Measurements from ENCODE around the gene PAK4. TPM values are rescaled to one million over a fixed set of nuclear protein-coding genes. Genes with fewer than 3 reads are reported as not detected.

PAK4 gene
- total and polyA plus RNA-seq, 10 of the 15 experiments (the other 5 are each of a cell fraction or from before 2014, with no cell fraction given), result 0.08 to 19.3 (median 5.9) TPM

GRCh38 chr19:39130337-39131254 lies 5.0 kb downstream of the PAK4 start:
- Histone ChIP-seq H3K79me2 (ENCODE audit: control insufficient read depth, insufficient read depth, low read length) (peaks cover 11% of the 10 kb centered on the region), H3K4me1 (ENCODE audit: control insufficient read depth, insufficient read depth, low read length) (peaks cover 15% of the 10 kb centered on the region), H3K36me3 (ENCODE audit: control insufficient read depth in 2 of 2, insufficient read depth in 2 of 2, low read length in 1 of 2) (no peaks in the 10 kb centered on the region), H3K27ac (ENCODE audit: control insufficient read depth, insufficient read depth) (0 out of 2 replicates have a peak overlapping the region, but pooled peaks have one; percentile 11), H3K9me3 (replicated peaks; ENCODE audit: control insufficient read depth, insufficient read depth, low read length) (no peaks in the 10 kb centered on the region), H2AFZ (ENCODE audit: control insufficient read depth, low read depth, low read length) (no peak overlapping the region), H4K20me1 (ENCODE audit: control insufficient read depth, insufficient read depth) (no peaks in the 10 kb centered on the region), H3K27me3 (replicated peaks in 1 of 2; ENCODE audit: control insufficient read depth in 2 of 2, insufficient read depth in 2 of 2, low read length in 1 of 2) (no peaks in the 10 kb centered on the region), H3K9ac (ENCODE audit: control insufficient read depth, insufficient read depth, low read length) (peak overlapping the region; percentile 40), H3K4me2 (ENCODE audit: control insufficient read depth, insufficient read depth) (peak overlapping the region; percentile 40), H3K4me3 (no peak overlapping the region)
- DNase-seq (ENCODE audit: low read depth, low spot score) (no peak), ATAC-seq (peak; percentile 53), FAIRE-seq (no peak)
- CTCF ChIA-PET, result interaction anchor here (1.0 kb wide), 1 partner anchor 201 kb away, joined by 3 read pairs; no protein-coding TSS in a partner anchor
- in situ Hi-C loops (cut with MboI) (no loop called here), intact Hi-C loops (cut with micrococcal nuclease; ENCODE audit: unreplicated experiment) (no loop called here)
- RAD21 ChIA-PET (ENCODE audit: unreplicated experiment), result no interaction called here
- no TSS peak for BruUV-seq (replicated peaks)
- WGBS (ENCODE audit: insufficient coverage, insufficient replicate concordance, low lambda C conversion rate, missing lambda C conversion rate), result 90% methylated on average over 22 of the region's 22 CpGs
- TF ChIP-seq CHD1 (IDR thresholded peaks at IDR 0.05; ENCODE audit: low read depth, low read length), result no peak
- TF ChIP-seq SUPT20H (IDR thresholded peaks at IDR 0.05; ENCODE audit: borderline replicate concordance, control insufficient read depth, low read depth, low read length), result no peak
- TF ChIP-seq TCF7 (IDR thresholded peaks at IDR 0.05; ENCODE audit: borderline replicate concordance), result no peak
- no peak for TF ChIP-seq ZBTB11 (CRISPR knock-in tag; IDR thresholded peaks at IDR 0.05)
- 0 out of 2 replicates have a peak, but pooled peaks have one; percentile 20 for TF ChIP-seq MLLT1 (IDR thresholded peaks at IDR 0.05)
- peak; percentile 96 for TF ChIP-seq SMARCA5 (IDR thresholded peaks at IDR 0.05)
- TF ChIP-seq NFXL1 (IDR thresholded peaks at IDR 0.05; ENCODE audit: borderline replicate concordance), result peak; percentile 85; the same call in 1 of the 2 replicates
- 0 out of 2 replicates have a peak, but pooled peaks have one; percentile 25 for TF ChIP-seq NBN (IDR thresholded peaks at IDR 0.05)
- no peak for TF ChIP-seq E4F1 (IDR thresholded peaks at IDR 0.05; ENCODE audit: borderline replicate concordance, partially characterized antibody)
- POLR2A ChIA-PET, result interaction anchor here (0.8 kb wide), 1 partner anchor 14 kb away, joined by 3 read pairs; no protein-coding TSS in a partner anchor
- SMC1A ChIA-PET (ENCODE audit: uncharacterized antibody, unreplicated experiment), result interaction anchor here (1.0 kb wide), 1 partner anchor 9 kb away, joined by 3 read pairs; no protein-coding TSS in a partner anchor
